HG03457 (cell line): ENCODE measurements around the gene CUX1.

ENCODE experiments used
- ATAC-seq: cut with Tn5 transposase; IDR thresholded peaks from one replicate; pipeline ENCODE4 v1.9.1; 2021; ENCODE audit warnings: moderate number of reproducible peaks; ENCODE audit not compliant: unreplicated experiment

The CUX1 gene

DNA sequence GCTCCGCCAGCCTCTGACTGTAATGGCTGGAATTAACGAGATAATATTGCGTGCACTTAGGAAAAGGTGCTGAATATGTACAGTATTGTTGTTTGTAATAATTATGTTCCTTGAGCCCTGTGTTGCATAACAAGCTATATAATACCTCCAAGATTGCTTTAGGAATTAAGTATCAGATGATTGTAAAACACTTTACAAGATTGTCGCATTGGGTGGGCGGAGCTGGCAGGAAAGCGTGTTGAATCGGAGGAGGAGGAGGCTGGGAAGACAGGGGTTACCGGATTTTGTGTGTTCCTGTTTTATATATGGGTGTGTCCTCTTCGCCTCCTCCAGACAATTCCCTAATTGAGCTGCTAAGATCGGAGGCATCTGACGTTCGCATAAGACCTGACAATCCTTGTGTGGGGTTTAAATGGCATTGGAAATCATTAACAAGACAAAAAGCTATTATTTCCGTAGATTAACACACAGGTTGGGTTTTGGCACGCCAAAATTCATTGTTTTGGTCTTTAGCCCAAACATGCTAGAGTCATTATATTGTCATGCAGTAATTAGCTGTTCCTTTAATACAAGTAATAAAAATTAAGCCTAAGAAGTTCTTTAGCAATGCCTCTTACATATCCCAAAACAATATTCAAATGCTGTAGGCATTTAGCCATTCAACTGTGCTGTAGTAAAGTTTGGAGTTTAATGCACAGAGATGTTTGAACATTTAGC, 276.3 kb downstream of the CUX1 start:
- ATAC-seq = no peak

DNA sequence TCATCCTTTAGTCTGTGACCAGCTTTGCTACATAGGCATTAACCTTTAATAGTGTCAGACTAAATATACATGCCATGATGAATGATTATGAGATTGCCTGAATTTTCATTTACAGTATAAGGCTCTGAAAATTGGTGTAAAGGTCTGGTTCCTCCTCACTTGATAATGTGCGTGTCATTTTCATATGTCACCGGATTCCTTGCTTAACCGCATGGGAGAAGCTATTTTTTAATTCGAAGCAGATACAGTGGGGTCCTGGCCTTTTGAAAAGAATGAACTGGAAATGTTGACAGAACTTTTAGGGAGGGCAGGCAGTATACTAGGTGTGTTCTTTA, 276.9 kb downstream of the CUX1 start:
- no peak for ATAC-seq

GRCh38 chr7:102095321-102096011, 278.0 kb downstream of the CUX1 start:
- no peak for ATAC-seq

- ATAC-seq = no peak
Observed at GRCh38 chr7:102096012-102096332, 278.5 kb downstream of the CUX1 start.

DNA sequence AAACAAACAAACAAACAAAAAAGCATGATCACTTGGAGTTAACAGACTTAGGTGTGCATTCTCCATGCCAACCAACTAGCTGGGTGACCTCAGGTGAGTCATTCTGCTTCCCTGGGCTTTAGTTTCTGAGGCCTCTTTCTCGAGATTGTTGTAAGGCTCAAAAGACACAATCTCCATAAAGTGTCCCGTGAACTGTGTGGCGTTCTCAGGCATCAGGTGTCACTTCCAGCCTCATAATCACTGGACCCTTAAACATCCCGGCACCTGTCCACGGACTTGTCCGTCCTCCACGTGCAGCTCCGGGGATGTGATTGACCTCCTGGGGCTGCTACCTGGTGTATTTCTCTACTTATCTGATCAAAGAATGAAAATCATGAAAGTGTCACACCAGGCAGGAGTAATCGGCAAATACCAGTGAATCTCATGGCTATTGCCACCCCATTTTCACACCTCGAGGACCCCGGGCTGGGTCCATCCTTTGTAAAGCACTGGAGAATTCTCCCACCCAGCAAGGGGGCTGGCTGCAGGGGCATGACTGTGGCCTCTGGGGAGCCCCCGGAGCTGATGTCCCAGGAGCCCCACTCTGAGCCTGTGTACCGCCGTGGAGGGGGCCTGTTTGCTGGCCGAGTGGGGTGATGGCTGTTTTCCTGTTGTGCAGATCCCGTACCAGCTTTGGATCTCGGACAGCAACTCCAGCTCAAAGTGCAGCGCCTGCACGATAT, 279.4 kb downstream of the CUX1 start:
- ATAC-seq = no peak

DNA sequence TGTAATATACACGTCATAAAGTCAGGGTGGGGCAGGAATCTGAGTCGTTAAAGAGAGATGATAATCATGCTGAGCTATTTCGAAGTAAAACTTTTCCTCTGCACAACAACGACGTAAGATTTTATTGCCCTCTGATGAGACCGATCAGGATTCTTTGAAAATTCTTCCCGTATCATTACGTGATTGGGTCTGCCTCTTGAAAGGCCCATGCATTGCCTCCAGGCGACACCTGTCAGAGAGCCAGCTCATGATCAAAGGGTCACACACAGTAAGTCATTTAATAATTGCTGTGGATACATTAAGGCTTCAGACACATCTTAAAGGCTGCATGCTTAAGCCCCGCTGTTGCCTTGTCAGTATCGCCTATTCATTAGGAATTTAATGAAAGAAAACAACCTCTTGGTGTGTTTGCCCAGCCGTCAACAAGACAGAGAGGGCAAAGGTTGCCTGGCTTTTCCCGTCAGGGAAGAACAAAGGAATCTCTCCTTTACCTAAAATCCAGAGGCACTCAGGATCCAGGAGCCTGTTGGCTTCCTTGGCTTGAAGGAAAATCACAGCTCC, 280.3 kb downstream of the CUX1 start:
- ATAC-seq = no peak

DNA sequence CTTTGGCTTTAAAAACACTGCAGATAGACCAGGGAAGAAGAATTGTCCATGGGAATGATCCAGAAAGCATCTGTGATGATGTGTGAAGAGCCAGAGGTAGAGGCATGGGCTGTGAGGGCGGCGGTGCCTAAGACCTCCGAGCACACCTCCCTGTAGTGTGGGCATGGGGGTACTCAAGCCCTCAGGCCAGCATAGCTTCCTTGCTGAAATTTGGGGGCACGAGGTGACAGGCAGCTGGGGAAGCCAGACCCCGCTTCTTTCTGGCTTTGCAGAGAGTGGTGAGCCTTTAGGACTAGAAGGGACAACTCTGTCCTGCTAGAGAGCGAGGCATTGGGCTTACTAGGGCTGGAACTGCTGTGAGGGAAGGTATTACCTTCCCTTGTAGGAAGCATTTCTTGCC, 281.6 kb downstream of the CUX1 start:
- no peak for ATAC-seq

- no peak for ATAC-seq
Observed at GRCh38 chr7:102099474-102099873, 282.0 kb downstream of the CUX1 start.

- no peak for ATAC-seq
Observed at GRCh38 chr7:102101111-102101551, 283.7 kb downstream of the CUX1 start.

DNA sequence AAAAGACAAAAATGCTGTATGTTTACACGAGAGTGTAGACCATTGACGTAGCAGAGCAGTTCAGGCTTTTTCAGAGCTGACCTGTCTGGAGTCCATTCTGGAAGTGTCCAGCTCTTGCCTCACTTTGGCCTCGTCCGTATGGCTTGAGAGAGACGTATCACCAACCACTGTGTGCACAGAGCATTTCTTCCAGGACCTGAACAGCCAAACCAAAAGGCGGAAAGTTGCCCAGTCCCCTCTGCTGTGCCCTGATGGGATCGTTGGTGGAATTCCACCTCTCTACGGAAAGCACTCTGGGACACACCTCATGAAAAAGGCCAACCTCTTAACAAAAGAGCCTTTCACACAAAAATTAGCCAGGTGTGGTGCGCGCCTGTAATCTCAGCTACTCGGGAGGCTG, 284.5 kb downstream of the CUX1 start:
- no peak for ATAC-seq

- ATAC-seq = no peak
Observed at GRCh38 chr7:102103027-102103372, 285.6 kb downstream of the CUX1 start.

GRCh38 chr7:102104245-102104644, 286.8 kb downstream of the CUX1 start:
- ATAC-seq = no peak

GRCh38 chr7:102106625-102107024, 289.2 kb downstream of the CUX1 start:
- ATAC-seq = no peak

DNA sequence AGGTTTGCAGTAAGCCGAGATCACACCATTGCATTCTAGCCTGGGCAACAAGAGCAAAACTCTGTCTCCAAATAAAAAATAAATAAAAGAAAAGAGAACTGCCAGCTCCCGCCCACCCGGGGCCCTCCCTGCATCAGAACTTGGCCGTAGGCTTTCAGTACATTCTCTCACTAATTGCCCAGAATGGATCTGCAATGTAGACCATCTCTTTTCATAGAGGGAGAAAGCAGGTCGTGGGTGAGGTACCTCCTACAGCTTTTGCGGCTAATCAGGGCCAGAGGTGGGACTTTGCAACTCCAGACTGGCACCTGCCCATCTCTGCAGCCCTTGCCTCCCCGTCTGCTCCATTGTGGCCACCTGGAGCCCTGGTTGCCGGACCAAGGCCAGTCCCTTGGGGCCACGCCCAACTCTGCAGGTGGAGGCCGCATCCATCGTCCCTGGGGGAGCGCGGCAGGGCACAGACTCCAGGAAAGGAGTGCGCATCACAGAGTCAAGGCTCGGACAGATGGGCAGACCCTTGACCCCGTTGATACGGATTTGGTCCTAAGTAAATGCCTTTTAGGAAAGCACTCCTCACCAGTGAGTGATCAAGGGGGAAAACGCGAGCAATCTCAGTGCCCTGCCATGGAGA, 290.2 kb downstream of the CUX1 start:
- ATAC-seq = no peak

GRCh38 chr7:102111061-102112041, 293.9 kb downstream of the CUX1 start:
- ATAC-seq = no peak

DNA sequence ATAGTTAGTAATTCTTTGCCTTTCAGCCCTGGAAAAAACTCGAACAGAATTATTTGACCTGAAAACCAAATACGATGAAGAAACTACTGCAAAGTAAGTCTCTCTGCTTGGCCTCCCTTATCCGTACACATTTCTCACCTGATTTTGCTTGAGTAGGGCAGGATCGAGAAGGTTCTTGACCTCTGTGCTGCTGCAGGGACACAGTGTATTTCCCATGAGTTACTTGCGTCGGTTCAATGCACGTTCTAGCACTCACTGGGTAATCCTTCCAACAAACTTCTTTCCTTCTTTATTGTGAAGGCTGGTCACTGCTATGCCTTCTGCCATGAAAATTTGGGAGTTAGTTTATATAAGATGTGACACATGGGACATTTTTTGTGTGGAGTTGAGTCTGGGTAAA, 297.8 kb downstream of the CUX1 start:
- no peak for ATAC-seq

DNA sequence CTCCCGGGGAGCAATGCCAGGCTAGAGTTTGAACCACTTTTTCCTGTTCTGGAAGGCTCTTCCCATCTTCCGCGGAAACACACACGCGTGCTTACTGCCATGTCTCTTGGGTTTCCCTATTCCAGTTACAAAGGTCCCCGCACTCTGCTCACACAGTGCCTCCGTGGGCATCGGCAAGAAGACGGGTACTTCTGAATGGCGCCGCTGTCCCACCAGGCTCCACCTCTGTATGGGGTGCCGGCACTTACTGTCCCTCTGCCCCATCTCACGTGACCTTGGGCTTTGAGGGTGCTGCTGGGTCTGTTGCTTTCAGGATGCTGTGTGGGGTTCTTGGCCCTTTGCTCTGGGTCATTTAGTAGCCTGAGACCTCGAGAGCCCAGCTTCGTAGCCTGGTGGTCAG, 298.5 kb downstream of the CUX1 start:
- no peak for ATAC-seq

DNA sequence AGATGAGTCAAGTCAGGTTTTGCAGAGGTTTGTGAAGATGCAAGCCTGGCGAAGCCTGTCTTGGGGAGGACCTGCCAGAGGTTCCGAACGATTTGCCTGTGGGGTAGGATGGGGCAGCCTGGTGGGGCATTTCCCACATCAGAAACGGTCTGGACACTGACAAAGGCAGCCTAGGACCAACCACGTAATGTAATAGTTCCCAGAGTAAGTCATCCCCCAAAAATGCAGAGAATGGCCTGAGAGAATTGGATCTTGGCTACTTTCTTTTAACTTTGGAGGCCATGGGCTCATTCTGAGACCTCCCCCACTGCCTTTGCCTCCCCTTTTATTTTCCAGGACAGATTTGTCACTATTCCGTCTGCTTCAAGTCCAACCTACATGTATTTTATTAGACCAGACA, 300.3 kb downstream of the CUX1 start:
- no peak for ATAC-seq

DNA sequence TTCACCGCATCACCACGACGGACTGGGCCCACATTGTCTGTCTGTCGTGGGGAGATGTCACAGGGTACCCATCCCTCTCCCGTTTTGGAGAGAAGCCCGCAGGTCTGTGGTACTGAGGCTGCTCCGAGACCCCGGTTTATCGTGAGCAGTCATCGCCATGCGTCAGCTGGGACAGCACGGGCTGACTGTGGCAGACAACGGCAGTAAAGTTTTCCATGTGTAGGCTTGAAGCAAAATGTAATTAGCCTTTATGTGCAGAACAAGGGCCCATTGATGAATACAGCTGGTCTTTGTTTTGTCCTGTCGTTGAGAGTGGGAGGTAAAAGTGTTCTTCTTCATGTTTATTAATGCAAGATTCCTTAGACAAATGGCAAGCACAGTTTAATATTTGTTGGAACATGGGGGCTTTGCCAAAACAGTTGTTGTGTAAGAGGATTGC, 301.8 kb downstream of the CUX1 start:
- ATAC-seq = no peak

DNA sequence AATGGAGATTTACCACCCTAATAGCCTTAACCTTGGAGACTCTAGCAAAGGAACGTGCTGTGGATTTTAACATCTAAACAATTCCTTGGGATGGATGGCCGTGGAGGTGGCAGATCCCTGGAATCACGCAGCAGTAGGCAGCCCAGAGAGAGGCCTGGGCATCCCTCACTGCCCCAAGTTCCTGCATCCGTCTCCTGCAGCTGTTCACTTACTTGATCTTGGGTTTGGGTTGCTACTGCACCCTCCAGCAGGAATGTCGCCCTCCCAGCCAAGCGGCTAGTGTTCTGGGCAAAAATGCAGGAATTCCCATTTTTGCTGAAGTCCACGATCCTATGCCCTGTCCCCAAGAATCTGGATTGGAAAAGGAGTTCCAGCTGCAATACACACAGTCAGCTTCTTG, 302.5 kb downstream of the CUX1 start:
- no peak for ATAC-seq
